ENCODE data around the gene ABHD10.

Gene ABHD10

GRCh38 chr3:111978583-111979433 lies at the start of gene ABHD10:
TSS of gene ABHD10 (plus strand) at chr3:111979026. CDS start at chr3:111979062, 36 bp downstream.
- DNase-seq: peak; percentile 97

GRCh38 chr3:111929484-111929883 lies 49.3 kb upstream of the ABHD10 start:
- DNase-seq: peak; percentile 61

- no peak for DNase-seq
These were observed 45.9 kb upstream of the ABHD10 start for GRCh38 chr3:111932946-111933345.

- no peak for DNase-seq
These were observed 42.5 kb upstream of the ABHD10 start for GRCh38 chr3:111936191-111936841.

- no peak for DNase-seq
These were observed 41.9 kb upstream of the ABHD10 start for GRCh38 chr3:111936967-111937366.

- DNase-seq: no peak
These were observed 41.0 kb upstream of the ABHD10 start for GRCh38 chr3:111937871-111938270.

GRCh38 chr3:111939873-111940272 lies 39.0 kb upstream of the ABHD10 start:
- DNase-seq: no peak

- DNase-seq: no peak
These were observed 35.3 kb upstream of the ABHD10 start for GRCh38 chr3:111943533-111943932.

- no peak for DNase-seq
These were observed 34.5 kb upstream of the ABHD10 start for GRCh38 chr3:111944372-111944771.

- no peak for DNase-seq
These were observed 31.6 kb upstream of the ABHD10 start for GRCh38 chr3:111947231-111947630.

GRCh38 chr3:111948786-111949185 lies 30.0 kb upstream of the ABHD10 start:
- no peak for DNase-seq

- DNase-seq: no peak
These were observed 29.1 kb upstream of the ABHD10 start for GRCh38 chr3:111949712-111950111.

- DNase-seq: no peak
These were observed 27.8 kb upstream of the ABHD10 start for GRCh38 chr3:111951032-111951431.

GRCh38 chr3:111952086-111952485 lies 26.7 kb upstream of the ABHD10 start:
- DNase-seq: no peak

- DNase-seq: no peak
These were observed 25.9 kb upstream of the ABHD10 start for GRCh38 chr3:111952866-111953450.

GRCh38 chr3:111954228-111954990 lies 24.4 kb upstream of the ABHD10 start:
- no peak for DNase-seq

GRCh38 chr3:111955876-111956275 lies 22.9 kb upstream of the ABHD10 start:
- no peak for DNase-seq

GRCh38 chr3:111956449-111956848 lies 22.4 kb upstream of the ABHD10 start:
- no peak for DNase-seq

- no peak for DNase-seq
These were observed 21.7 kb upstream of the ABHD10 start for GRCh38 chr3:111956995-111957734.

GRCh38 chr3:111961461-111962164 lies 17.2 kb upstream of the ABHD10 start:
- no peak for DNase-seq

GRCh38 chr3:111963424-111963823 lies 15.4 kb upstream of the ABHD10 start:
- DNase-seq: no peak

- no peak for DNase-seq
These were observed 13.3 kb upstream of the ABHD10 start for GRCh38 chr3:111965484-111965883.

All from NCI-H1105 (cell line).